M059J (cell line): ENCODE measurements around the gene DNM2. TPM values are rescaled to one million over a fixed set of nuclear protein-coding genes. Genes with fewer than 3 reads are reported as not detected.
A peak's percentile ranks its signal among the peaks of the same experiment; 100 is the strongest.
"Not testable (repeated sequence)": the region's sequence is repeated elsewhere in the genome, so short reads cannot be mapped to it uniquely, and the experiment has no call there.

Experiments
- DNase-seq: peaks from one replicate; pipeline ENCODE4 v3.0.0-alpha.2; 2012; ENCODE audit warnings: low read depth
- total RNA-seq: library from RNA; depleted of rRNA; stranded (reverse); fragments of >200 nt; shearing (Covaris generic); gene quantifications from 2 replicates; pipeline ENCODE4 v1.2.3, GENCODE V29; 2014

DNM2 gene
- total RNA-seq, 1 experiment from 2014 or later = 91.8 TPM

- DNase-seq = peak; percentile 98
Measured at GRCh38 chr19:10835754-10836478, 118.0 kb downstream of the DNM2 start, which contains the start of gene TMED1. TMED1 (minus strand) TSS chr19:10836212; CDS start chr19:10836191, 21 bp downstream.

- DNase-seq = no peak
Measured at GRCh38 chr19:10836479-10837330, 118.8 kb downstream of the DNM2 start.

GRCh38 chr19:10837649-10838048 is 119.8 kb downstream of the DNM2 start:
- DNase-seq = not testable (repeated sequence)

GRCh38 chr19:10838377-10838776 is 120.5 kb downstream of the DNM2 start:
- DNase-seq = no peak

GRCh38 chr19:10839114-10840050 is 121.5 kb downstream of the DNM2 start:
- no peak for DNase-seq

- DNase-seq = no peak
Measured at GRCh38 chr19:10842788-10843187, 124.9 kb downstream of the DNM2 start.

- DNase-seq = no peak
Measured at GRCh38 chr19:10846500-10847202, 128.8 kb downstream of the DNM2 start.

- no peak for DNase-seq
Measured at GRCh38 chr19:10848230-10848856, 130.5 kb downstream of the DNM2 start, which contains the start of gene C19orf38. C19orf38 (plus strand) TSS chr19:10848415; CDS start chr19:10848509, 94 bp downstream.

- DNase-seq = no peak
Measured at GRCh38 chr19:10850631-10851030, 132.8 kb downstream of the DNM2 start.

- peak; percentile 85 for DNase-seq
Measured at GRCh38 chr19:10852098-10852800, 134.4 kb downstream of the DNM2 start.

- DNase-seq = no peak
Measured at GRCh38 chr19:10852941-10853340, 135.1 kb downstream of the DNM2 start.

GRCh38 chr19:10854350-10855089 is 136.6 kb downstream of the DNM2 start:
- no peak for DNase-seq

GRCh38 chr19:10855879-10856522 is 138.1 kb downstream of the DNM2 start:
- DNase-seq = no peak

GRCh38 chr19:10856899-10857298 is 139.0 kb downstream of the DNM2 start:
- not testable (repeated sequence) for DNase-seq

GRCh38 chr19:10858204-10858828 is 140.4 kb downstream of the DNM2 start:
- DNase-seq = no peak

GRCh38 chr19:10861103-10861651 is 143.3 kb downstream of the DNM2 start:
- peak; percentile 52 for DNase-seq

- DNase-seq = no peak
Measured at GRCh38 chr19:10862561-10863106, 144.8 kb downstream of the DNM2 start.
